H1 (cell line): ENCODE measurements around the gene OTOF. TPM values are rescaled to one million over a fixed set of nuclear protein-coding genes. Genes with fewer than 3 reads are reported as not detected.

ENCODE experiments used
- CTCF ChIA-PET: fragments of 300-600 bp; sonication (Branson Sonifier 250); formaldehyde crosslinking; loops from one replicate; lab custom pipeline; 2021; ENCODE audit not compliant: partially characterized antibody; lab: Charles Lee
- POLR2A ChIA-PET: fragments of 300-600 bp; sonication (Branson Sonifier 250); formaldehyde crosslinking; loops from one replicate; lab custom pipeline; 2021; ENCODE audit warnings: inconsistent platforms; ENCODE audit not compliant: partially characterized antibody; lab: Charles Lee
- DNase-seq, 2 experiments: peaks; one replicate each; pipeline versions ENCODE4 v3.0.0 to v3.0.0-alpha.2; 2010 to 2022; ENCODE audit warnings: low spot score in 2 of 2, low read depth in 1 of 2, mixed read lengths in 1 of 2
- FAIRE-seq: peaks from 2 replicates; lab custom pipeline; 2011; peaks lifted over from hg19 to GRCh38; lab: Jason Lieb, UNC
- H2AFZ ChIP-seq: 2 replicates; pipeline ENCODE4 v1.8.1; 2012; ENCODE audit warnings: low read length, inconsistent platforms
- H2AK5ac ChIP-seq: 2 replicates; pipeline ENCODE4 v1.6.1; 2013; ENCODE audit warnings: low read depth, low read length
- H2BK120ac ChIP-seq: replicated peaks from 2 replicates; pipeline ENCODE3; 2013; ENCODE audit warnings: low read depth, low read length, inconsistent platforms
- H2BK12ac ChIP-seq: 2 replicates; pipeline ENCODE4 v1.6.1; 2013; ENCODE audit warnings: low read depth, low read length
- H2BK15ac ChIP-seq: 2 replicates; pipeline ENCODE4 v1.6.1; 2013; ENCODE audit warnings: low read length
- H2BK20ac ChIP-seq: 2 replicates; pipeline ENCODE4 v1.6.1; 2013; ENCODE audit warnings: low read length
- H2BK5ac ChIP-seq: 2 replicates; pipeline ENCODE4 v1.6.1; 2013; ENCODE audit warnings: low read depth, low read length
- H3K14ac ChIP-seq: 2 replicates; pipeline ENCODE4 v1.6.1; 2013; ENCODE audit warnings: inconsistent platforms; ENCODE audit not compliant: insufficient read length
- H3K18ac ChIP-seq: 2 replicates; pipeline ENCODE4 v1.6.1; 2013; ENCODE audit warnings: low read length; ENCODE audit errors: extremely low read depth
- H3K23ac ChIP-seq: 2 replicates; pipeline ENCODE4 v1.6.1; 2013; ENCODE audit warnings: inconsistent platforms; ENCODE audit not compliant: insufficient read length
- H3K23me2 ChIP-seq: 2 replicates; pipeline ENCODE4 v1.6.1; 2013; ENCODE audit warnings: low read depth, low read length
- H3K27ac ChIP-seq: 2 replicates; pipeline ENCODE4 v1.6.1; 2011; ENCODE audit warnings: low read depth, low read length, inconsistent platforms
- H3K27me3 ChIP-seq, 4 experiments: replicated peaks in 1 of 4; 1 replicate in 1 of 4; 2 replicates in 3 of 4; pipeline versions ENCODE4 v1.6.1 to v1.8.1; 2011 to 2013; ENCODE audit warnings: low read length in 3 of 4, mild to moderate bottlenecking in 3 of 4, inconsistent platforms in 2 of 4, mixed read lengths in 2 of 4, moderate library complexity in 1 of 4; ENCODE audit not compliant: control insufficient read depth in 3 of 4, insufficient read depth in 3 of 4; ENCODE audit errors: extremely low read depth in 1 of 4
- H3K36me3 ChIP-seq, 4 experiments: 2 replicates each; pipeline versions ENCODE4 v1.6.1 to v1.8.1; 2011 to 2013; ENCODE audit warnings: mild to moderate bottlenecking in 4 of 4, low read length in 3 of 4, moderate library complexity in 2 of 4, control low read depth in 1 of 4, inconsistent platforms in 1 of 4; ENCODE audit not compliant: insufficient read depth in 4 of 4, control insufficient read depth in 2 of 4
- H3K4ac ChIP-seq: replicated peaks from 2 replicates; pipeline ENCODE3; 2013; ENCODE audit warnings: low read length, low read depth, mixed read lengths, inconsistent platforms; ENCODE audit not compliant: insufficient read length
- H3K4me1 ChIP-seq, 4 experiments: replicated peaks in 1 of 4; 1 replicate in 1 of 4; 2 replicates in 3 of 4; pipeline versions ENCODE4 v1.6.1 to v1.8.1; 2011 to 2013; ENCODE audit warnings: low read length in 3 of 4, inconsistent platforms in 2 of 4, mixed read lengths in 1 of 4; ENCODE audit not compliant: insufficient read depth in 4 of 4, control insufficient read depth in 3 of 4
- H3K4me2 ChIP-seq, 2 experiments: 2 replicates each; pipeline versions ENCODE4 v1.6.1 to v1.8.1; 2011 to 2013; ENCODE audit warnings: low read depth in 2 of 2, low read length in 2 of 2, control low read depth in 1 of 2, inconsistent platforms in 1 of 2, mild to moderate bottlenecking in 1 of 2; ENCODE audit not compliant: insufficient read depth in 1 of 2
- H3K4me3 ChIP-seq, 4 experiments: fragments of 200-600, 300-600 bp in 1 of 4; sonication (generic), shearing (Covaris generic), sonication (Bioruptor Twin) in 1 of 4; 2 replicates each; pipeline versions ENCODE4 v1.5.1 to v1.8.1; 2011 to 2016; ENCODE audit warnings: low read length in 4 of 4, low read depth in 3 of 4, control low read depth in 2 of 4, inconsistent platforms in 2 of 4, mild to moderate bottlenecking in 2 of 4, mixed read lengths in 1 of 4, moderate library complexity in 1 of 4; ENCODE audit not compliant: insufficient read depth in 2 of 4; ENCODE audit errors: extremely low read depth in 1 of 4
- H3K56ac ChIP-seq: replicated peaks from 2 replicates; pipeline ENCODE3; 2013; ENCODE audit warnings: low read depth, mild to moderate bottlenecking, mixed read lengths, low read length, inconsistent platforms; ENCODE audit not compliant: insufficient read length
- H3K79me1 ChIP-seq: 2 replicates; pipeline ENCODE4 v1.6.1; 2013; ENCODE audit warnings: low read depth, low read length, control low read depth
- H3K79me2 ChIP-seq, 2 experiments: 2 replicates each; pipeline versions ENCODE4 v1.6.1 to v1.8.1; 2012 to 2013; ENCODE audit warnings: low read length in 2 of 2, mild to moderate bottlenecking in 2 of 2, inconsistent platforms in 1 of 2; ENCODE audit not compliant: insufficient read depth in 2 of 2, control insufficient read depth in 1 of 2
- H3K9ac ChIP-seq, 4 experiments: replicated peaks in 1 of 4; 1 replicate in 1 of 4; 2 replicates in 3 of 4; pipeline versions ENCODE4 v1.6.1 to v1.8.1; 2011 to 2013; ENCODE audit warnings: low read depth in 3 of 4, low read length in 3 of 4, control low read depth in 2 of 4, mild to moderate bottlenecking in 2 of 4, moderate library complexity in 2 of 4, inconsistent platforms in 1 of 4; ENCODE audit errors: extremely low read depth in 1 of 4
- H3K9me3 ChIP-seq, 2 experiments: 2 replicates each; pipeline versions ENCODE4 v1.6.1 to v1.8.1; 2012 to 2013; ENCODE audit warnings: mild to moderate bottlenecking in 2 of 2, moderate library complexity in 2 of 2, control low read depth in 1 of 2, inconsistent platforms in 1 of 2, low read depth in 1 of 2, low read length in 1 of 2, mixed read lengths in 1 of 2; ENCODE audit not compliant: insufficient read depth in 2 of 2
- H4K20me1 ChIP-seq, 2 experiments: replicated peaks in 1 of 2; 2 replicates each; pipeline versions ENCODE3 to v1.8.1; 2011 to 2013; ENCODE audit warnings: inconsistent platforms in 2 of 2, low read length in 2 of 2, mild to moderate bottlenecking in 1 of 2; ENCODE audit not compliant: insufficient read depth in 2 of 2, control insufficient read depth in 1 of 2
- H4K5ac ChIP-seq: 2 replicates; pipeline ENCODE4 v1.6.1; 2013; ENCODE audit warnings: low read length, low read depth, mixed read lengths, inconsistent platforms; ENCODE audit not compliant: insufficient read length
- H4K8ac ChIP-seq: 2 replicates; pipeline ENCODE4 v1.8.0; 2013; ENCODE audit warnings: mild to moderate bottlenecking, moderate library complexity, low read length, inconsistent platforms; ENCODE audit not compliant: insufficient read depth; ENCODE audit errors: extremely low read depth
- H4K91ac ChIP-seq: replicated peaks from 2 replicates; pipeline ENCODE3; 2013; ENCODE audit warnings: low read length, mixed read lengths, inconsistent platforms; ENCODE audit not compliant: insufficient read length
- WGBS, 2 experiments: shearing (Covaris generic) in 1 of 2; methylation state at CpG; one replicate each; pipeline versions ENCODE4 v1.1.6 to v1.1.7; 2013 to 2015; ENCODE audit warnings: low lambda C conversion rate in 2 of 2, mixed read lengths in 2 of 2, inconsistent platforms in 1 of 2, low coverage in 1 of 2, missing lambda C conversion rate in 1 of 2; ENCODE audit not compliant: insufficient replicate concordance in 2 of 2, insufficient coverage in 1 of 2, insufficient read length in 1 of 2; ENCODE audit errors: extremely low coverage in 1 of 2, missing lambda C conversion rate in 1 of 2; 5-methylcytosine and 5-hydroxymethylcytosine counted together
- polyA plus RNA-seq, 7 experiments: library from polyadenylated mRNA; depleted of rRNA in 3 of 7; stranded (reverse) in 5 of 7; unstranded in 2 of 7; fragments of >200 nt in 5 of 7; fragments of 200-250 nt in 2 of 7; gene quantifications; 1 replicate in 5 of 7; 2 replicates in 1 of 7; 4 replicates in 1 of 7; pipeline versions ENCODE4 v1.2.1 to v1.2.3, GENCODE V29; 2011 to 2013; ENCODE audit warnings: missing spikeins in 2 of 7, mixed read lengths in 2 of 7
- total RNA-seq: library from RNA; stranded (reverse); fragmentation: NEBNext Ultra II Directional; extraction: Animal tissue kit (Norgen Biotek cat#: 25700); gene quantifications from 2 replicates; pipeline ENCODE4 v1.2.1, GENCODE V29; 2021

Gene OTOF
- total and polyA plus RNA-seq, 2 of the 8 experiments (the other 6 are each of a cell fraction or from before 2014, with no cell fraction given) = 0.06 TPM; not detected in 1

GRCh38 chr2:26488463-26489212 is 10.7 kb upstream of the OTOF start:
- no peak overlapping the region for H4K91ac ChIP-seq
- no peaks in the 10 kb centered on the region for H3K36me3 ChIP-seq
- H3K4me1 ChIP-seq = no peaks in the 10 kb centered on the region
- H3K4me3 ChIP-seq = no peak overlapping the region
- H3K14ac ChIP-seq = no peak overlapping the region
- H3K23ac ChIP-seq = no peak overlapping the region
- H4K5ac ChIP-seq = no peak overlapping the region
- H4K8ac ChIP-seq = no peak overlapping the region
- H2BK120ac ChIP-seq = no peak overlapping the region
- no peak for FAIRE-seq
- DNase-seq = no peak
- no peaks in the 10 kb centered on the region; the same call in 1 of the 2 replicates for H3K23me2 ChIP-seq
- ChIA-PET CTCF (interaction anchor here (0.8 to 2.3 kb wide), 2 partner anchors 16 to 18 kb away, joined by 3 to 11 read pairs; no protein-coding TSS in a partner anchor), POLR2A (no interaction called here)
- no peak overlapping the region for H3K56ac ChIP-seq
- H2AFZ ChIP-seq = no peak overlapping the region
- no peak overlapping the region for H2BK12ac ChIP-seq
- no peak overlapping the region for H2BK15ac ChIP-seq
- no peaks in the 10 kb centered on the region for H4K20me1 ChIP-seq
- H3K27ac ChIP-seq = no peak overlapping the region
- H2BK5ac ChIP-seq = no peak overlapping the region
- WGBS, 2 experiments = 91% methylated on average over 20 of the region's 20 CpGs; no CpG with 5 or more reads in 1 of the 2 experiments
- no peak overlapping the region for H2BK20ac ChIP-seq
- H3K4me2 ChIP-seq = no peak overlapping the region
- H3K4ac ChIP-seq = no peak overlapping the region
- H3K79me2 ChIP-seq = no peaks in the 10 kb centered on the region
- H3K9ac ChIP-seq = no peak overlapping the region
- H3K79me1 ChIP-seq = no peaks in the 10 kb centered on the region
- H2AK5ac ChIP-seq = no peak overlapping the region
- no peaks in the 10 kb centered on the region for H3K27me3 ChIP-seq
- no peaks in the 10 kb centered on the region for H3K9me3 ChIP-seq
- no peak overlapping the region for H3K18ac ChIP-seq
